Psoas muscle (tissue), 8 donors: ENCODE results near the gene NUP85. TPM values are rescaled to one million over a fixed set of nuclear protein-coding genes. Genes with fewer than 3 reads are reported as not detected.
"Not testable (repeated sequence)": the region's sequence is repeated elsewhere in the genome, so short reads cannot be mapped to it uniquely, and the experiment has no call there.

Source experiments
- ATAC-seq, 4 donors: fragments of 200-7000 bp; cut with Tn5 transposase; one replicate each; pipeline ENCODE4 v1.9.1; 2020; ENCODE audit warnings: moderate library complexity in 3 of 4, mild to moderate bottlenecking in 2 of 4
- DNase-seq, 2 donors: peaks; one replicate each; pipeline ENCODE4 v3.0.0-alpha.2; 2020
- H3K27ac ChIP-seq: fragments of 200-600 bp; one replicate; pipeline ENCODE4 v1.8.0; 2022
- H3K27me3 ChIP-seq, 3 donors: fragments of 200-600 bp in 1 of 3; one replicate each; pipeline versions ENCODE4 v1.6.1 to v1.8.0; 2013 to 2022; ENCODE audit warnings: low read length in 2 of 3, mild to moderate bottlenecking in 2 of 3, moderate library complexity in 1 of 3; ENCODE audit not compliant: insufficient read depth in 3 of 3
- H3K36me3 ChIP-seq, 2 donors: fragments of 200-600 bp in 1 of 2; one replicate each; pipeline versions ENCODE4 v1.6.1 to v1.8.0; 2013 to 2022; ENCODE audit warnings: low read depth in 1 of 2, mild to moderate bottlenecking in 1 of 2, moderate library complexity in 1 of 2; ENCODE audit not compliant: insufficient read depth in 1 of 2
- H3K4me1 ChIP-seq: fragments of 200-600 bp; one replicate; pipeline ENCODE4 v1.8.0; 2022
- H3K4me3 ChIP-seq: fragments of 200-600 bp; one replicate; pipeline ENCODE4 v1.8.0; 2022; ENCODE audit warnings: mild to moderate bottlenecking
- H3K9me3 ChIP-seq: fragments of 200-600 bp; one replicate; pipeline ENCODE4 v1.8.0; 2022
- WGBS, 3 donors: extraction: QIAGEN DNeasy Blood & Tissue Kit; methylation state at CpG; one replicate each; pipeline versions ENCODE4 v1.1.6 to v1.1.7; 2013; 5-methylcytosine and 5-hydroxymethylcytosine counted together
- intact Hi-C, 2 donors: fragments of 100-400 bp; cut with DNase I; formaldehyde crosslinking; loops; one replicate each; pipeline versions ENCODE4 v1.11.0 to v1.14.2; 2022
- polyA plus RNA-seq, 3 donors: library from polyadenylated mRNA; stranded (reverse); fragments of 200-250 nt; gene quantifications; one replicate each; pipeline ENCODE4 v1.2.3, GENCODE V29; 2013
- total RNA-seq, 4 donors: library from RNA; stranded (reverse); fragmentation: NEBNext Ultra II Directional in 2 of 4; extraction: Animal tissue kit (Norgen Biotek cat#: 25700) in 2 of 4; gene quantifications; one replicate each; pipeline versions ENCODE4 v1.2.1 to v1.2.4, GENCODE V29; 2021 to 2023
- TF ChIP-seq, protein P1 (sequence below): fragments of 200-600 bp; IDR thresholded peaks from one replicate; pipeline ENCODE4 v1.8.0; 2022; ENCODE audit warnings: antibody characterized with exemption
- donor health status: healthy with polysubstance abuse.
- donor health status: DM: no; HTN: no; CAD: no; lungs with moderate emphysema.
- donor health status: Bipolar disorder and iron deficiency.
- donor health status: healthy.
- donor health status: DM: yes; HTN: yes; CAD: no.
- donor health status: DM: no; HTN: no; CAD: no.
- donor health status: DM: no; HTN: no; CAD: no.
- donor health status: DM: yes; HTN: yes; CAD: no.

NUP85 gene
- total and polyA plus RNA-seq, 7 donors, result 15.1 to 32.9 (median 21.3) TPM

DNA sequence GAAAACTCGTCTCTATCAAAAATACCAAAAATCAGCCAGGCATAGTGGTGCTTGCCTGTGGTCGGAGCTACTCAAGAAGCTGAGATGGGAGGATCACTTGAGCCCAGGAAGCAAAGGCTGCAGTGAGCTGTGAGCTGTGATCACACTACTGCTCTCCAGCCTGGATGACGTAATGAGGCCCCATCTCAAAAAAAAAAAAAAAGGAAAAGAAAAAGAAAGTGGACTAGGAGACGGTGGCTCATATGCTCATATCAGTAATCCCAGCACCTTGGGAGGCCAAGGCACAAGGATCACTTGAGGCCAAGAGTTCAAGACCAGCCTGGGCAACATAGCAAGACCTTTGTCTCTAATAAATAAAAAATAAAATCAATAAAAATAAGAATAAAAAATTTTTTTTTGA, 13.9 kb upstream of the NUP85 start:
- Histone ChIP-seq H3K27ac (no peak overlapping the region), H3K27me3 (no peaks in the 10 kb centered on the region), H3K36me3 (no peaks in the 10 kb centered on the region), H3K4me1 (no peaks in the 10 kb centered on the region), H3K9me3 (no peaks in the 10 kb centered on the region), H3K4me3 (no peak overlapping the region)
- WGBS, 3 donors, result 59 to 69% (median 62%) methylated on average over 4 of the region's 4 CpGs
- DNase-seq (no peak), ATAC-seq (no peak)
- intact Hi-C loops, result no loop called here
- TF ChIP-seq, protein P1, sequence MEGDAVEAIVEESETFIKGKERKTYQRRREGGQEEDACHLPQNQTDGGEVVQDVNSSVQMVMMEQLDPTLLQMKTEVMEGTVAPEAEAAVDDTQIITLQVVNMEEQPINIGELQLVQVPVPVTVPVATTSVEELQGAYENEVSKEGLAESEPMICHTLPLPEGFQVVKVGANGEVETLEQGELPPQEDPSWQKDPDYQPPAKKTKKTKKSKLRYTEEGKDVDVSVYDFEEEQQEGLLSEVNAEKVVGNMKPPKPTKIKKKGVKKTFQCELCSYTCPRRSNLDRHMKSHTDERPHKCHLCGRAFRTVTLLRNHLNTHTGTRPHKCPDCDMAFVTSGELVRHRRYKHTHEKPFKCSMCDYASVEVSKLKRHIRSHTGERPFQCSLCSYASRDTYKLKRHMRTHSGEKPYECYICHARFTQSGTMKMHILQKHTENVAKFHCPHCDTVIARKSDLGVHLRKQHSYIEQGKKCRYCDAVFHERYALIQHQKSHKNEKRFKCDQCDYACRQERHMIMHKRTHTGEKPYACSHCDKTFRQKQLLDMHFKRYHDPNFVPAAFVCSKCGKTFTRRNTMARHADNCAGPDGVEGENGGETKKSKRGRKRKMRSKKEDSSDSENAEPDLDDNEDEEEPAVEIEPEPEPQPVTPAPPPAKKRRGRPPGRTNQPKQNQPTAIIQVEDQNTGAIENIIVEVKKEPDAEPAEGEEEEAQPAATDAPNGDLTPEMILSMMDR, result no peak

DNA sequence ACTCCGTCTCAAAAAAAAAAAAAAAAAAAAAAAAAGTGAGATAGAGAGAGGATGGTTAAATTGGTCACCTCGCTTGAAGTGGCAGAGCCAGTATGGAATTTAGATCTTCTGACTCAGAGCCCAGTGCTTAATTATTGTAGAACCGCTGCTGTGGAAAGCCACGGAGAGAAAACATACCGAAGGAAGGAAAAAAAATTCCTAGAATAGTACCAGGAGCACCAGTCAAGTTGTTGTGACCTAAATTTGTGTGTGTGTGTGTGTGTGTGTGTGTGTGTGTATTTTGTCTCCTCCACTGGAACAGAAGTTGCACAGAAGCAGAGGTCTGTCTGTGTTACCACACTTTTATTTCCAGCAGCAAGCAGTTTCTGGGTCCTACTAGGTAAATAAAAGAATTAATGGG, 10.6 kb upstream of the NUP85 start:
- no peak for DNase-seq
- intact Hi-C loops, result no loop called here
- TF ChIP-seq, protein P1, result no peak
- 72 to 78% (median 76%) methylated on average over 4 of the region's 5 CpGs for WGBS, 3 donors
- Histone ChIP-seq H3K36me3 (no peaks in the 10 kb centered on the region), H3K27me3 (no peaks in the 10 kb centered on the region), H3K27ac (no peak overlapping the region), H3K4me1 (no peaks in the 10 kb centered on the region), H3K9me3 (no peaks in the 10 kb centered on the region), H3K4me3 (no peak overlapping the region)
- no peak for ATAC-seq

DNA sequence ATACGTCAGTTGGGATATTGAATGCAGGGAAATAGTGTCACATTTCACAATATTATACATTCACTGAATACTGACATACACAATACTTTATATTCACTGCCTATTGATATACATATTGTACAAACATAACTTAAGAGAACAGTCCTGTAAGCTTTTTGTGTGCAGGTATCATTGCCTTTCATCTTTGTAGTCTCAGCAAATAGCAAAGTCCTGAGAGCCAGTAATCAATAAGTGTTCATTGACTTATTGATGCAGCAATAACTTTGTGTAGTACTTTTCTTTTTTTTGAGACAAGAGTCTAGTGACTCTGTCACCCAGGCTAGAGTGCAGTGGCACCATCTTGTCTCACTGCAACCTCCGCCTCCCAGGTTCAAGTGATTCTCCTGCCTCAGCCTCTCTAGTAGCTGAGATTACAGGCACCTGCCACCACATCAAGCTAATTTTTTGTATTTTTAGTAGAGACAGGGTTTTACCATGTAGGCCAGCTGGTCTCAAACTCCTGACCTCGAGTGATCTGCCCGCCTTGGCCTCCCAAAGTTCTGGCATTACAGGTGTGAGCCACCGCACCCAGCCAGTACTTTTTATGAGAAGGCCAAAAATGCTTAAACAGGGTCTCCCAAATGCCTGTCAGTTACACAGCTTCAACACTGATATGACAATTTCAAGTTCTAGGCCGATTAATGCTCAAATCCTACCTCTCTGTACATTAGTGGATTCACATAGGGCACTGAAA, 5.4 kb upstream of the NUP85 start:
- DNase-seq (no peak), ATAC-seq (no peak)
- WGBS, 3 donors, result 91 to 96% (median 92%) methylated on average over 6 of the region's 6 CpGs
- TF ChIP-seq, protein P1, result no peak
- no peaks in the 10 kb centered on the region for H3K27me3 ChIP-seq
- H3K27ac ChIP-seq, result no peak overlapping the region
- no peak overlapping the region for H3K4me3 ChIP-seq
- no peaks in the 10 kb centered on the region for H3K4me1 ChIP-seq
- H3K36me3 ChIP-seq, result no peaks in the 10 kb centered on the region
- H3K9me3 ChIP-seq, result no peaks in the 10 kb centered on the region
- intact Hi-C loops, result loop anchor here (2.0 to 5.0 kb wide), 4 partner anchors 85 to 238 kb away; partner anchors contain the start of genes ATP5PD (in 1 of the 2) and KCTD2 (in 1 of the 2)

DNA sequence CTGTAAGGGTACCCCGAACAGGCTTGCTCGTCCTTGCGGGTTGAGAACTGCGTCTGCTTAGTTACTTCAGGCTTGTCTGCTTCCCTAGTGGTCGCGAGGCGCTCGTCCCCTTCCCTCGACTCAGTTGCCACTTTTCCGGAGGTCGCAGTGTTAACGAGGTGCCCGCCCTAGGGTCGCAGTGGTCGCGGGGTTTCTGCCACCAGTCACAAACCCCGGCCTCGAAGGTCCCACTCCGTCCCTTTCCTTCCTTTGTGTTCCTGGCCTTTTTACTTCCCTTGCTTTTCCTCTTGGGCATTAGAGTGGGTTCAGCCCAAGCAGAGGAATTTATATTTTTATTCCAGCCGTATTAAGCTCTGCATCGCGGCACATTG, 299 bp downstream of the NUP85 start:
- ATAC-seq (peak in 1 of 4 donors; percentile 9), DNase-seq (no peak)
- Histone ChIP-seq H3K36me3 (peaks cover 0 to 25% of the 10 kb centered on the region in 2 donors), H3K9me3 (no peaks in the 10 kb centered on the region), H3K27me3 (no peaks in the 10 kb centered on the region), H3K4me1 (peaks cover 14% of the 10 kb centered on the region), H3K27ac (peak overlapping the region; percentile 96), H3K4me3 (peak overlapping the region; percentile 98)
- 0% methylated on average over 22 of the region's 22 CpGs for WGBS, 3 donors
- TF ChIP-seq, protein P1, result no peak
- intact Hi-C loops, result loop anchor here in 1 of 2 donors (5.0 kb wide), 1 partner anchor 67 kb away; the partner anchor contains the start of gene MIF4GD

DNA sequence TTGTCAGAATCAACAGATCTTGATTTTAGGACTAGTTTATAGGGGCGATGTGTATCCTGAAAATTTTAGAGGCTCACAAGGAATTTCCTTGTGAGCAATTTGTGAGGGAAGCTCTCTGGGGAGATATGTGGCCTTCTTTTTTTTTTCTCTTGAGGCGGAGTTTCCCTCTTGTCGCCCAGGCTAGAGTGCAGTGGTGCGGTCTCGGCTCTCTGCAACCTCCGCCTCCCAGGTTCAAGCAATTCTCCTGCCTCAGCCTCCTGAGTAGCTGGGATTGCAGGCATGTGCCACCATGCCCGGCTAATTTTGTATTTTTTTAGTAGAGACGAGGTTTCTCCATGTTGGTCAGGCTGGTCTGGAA, 1.6 kb downstream of the NUP85 start:
- not testable (repeated sequence) for H3K27ac ChIP-seq, H3K9me3 ChIP-seq, ATAC-seq, H3K27me3 ChIP-seq, DNase-seq
- intact Hi-C loops, result loop anchor here in 1 of 2 donors (5.0 kb wide), 1 partner anchor 65 kb away; the partner anchor contains the start of gene MIF4GD
- peak overlapping the region; percentile 98 for H3K4me3 ChIP-seq
- WGBS, 3 donors, result 77 to 83% (median 80%) methylated on average over 8 of the region's 8 CpGs
- peaks cover 14% of the 10 kb centered on the region for H3K4me1 ChIP-seq
- peaks cover 4 to 38% of the 10 kb centered on the region in 2 donors for H3K36me3 ChIP-seq
